Activated CD4-positive, CD25-positive, alpha-beta regulatory T cell treated with anti-CD3 and anti-CD28 coated beads, Interleukin-2, amount 50 U/mL, for 24 hours (primary cell): ENCODE data around the gene WTAP.
"Not testable (repeated sequence)": the region's sequence is repeated elsewhere in the genome, so short reads cannot be mapped to it uniquely, and the experiment has no call there.

Source experiments
- ATAC-seq, 2 donors: fragments of 150-1000 bp; cut with Tn5 transposase; one replicate each; pipeline ENCODE4 v1.10.0; 2021; ENCODE audit warnings: mild to moderate bottlenecking in 1 of 2, moderate library complexity in 1 of 2

Gene WTAP

DNA sequence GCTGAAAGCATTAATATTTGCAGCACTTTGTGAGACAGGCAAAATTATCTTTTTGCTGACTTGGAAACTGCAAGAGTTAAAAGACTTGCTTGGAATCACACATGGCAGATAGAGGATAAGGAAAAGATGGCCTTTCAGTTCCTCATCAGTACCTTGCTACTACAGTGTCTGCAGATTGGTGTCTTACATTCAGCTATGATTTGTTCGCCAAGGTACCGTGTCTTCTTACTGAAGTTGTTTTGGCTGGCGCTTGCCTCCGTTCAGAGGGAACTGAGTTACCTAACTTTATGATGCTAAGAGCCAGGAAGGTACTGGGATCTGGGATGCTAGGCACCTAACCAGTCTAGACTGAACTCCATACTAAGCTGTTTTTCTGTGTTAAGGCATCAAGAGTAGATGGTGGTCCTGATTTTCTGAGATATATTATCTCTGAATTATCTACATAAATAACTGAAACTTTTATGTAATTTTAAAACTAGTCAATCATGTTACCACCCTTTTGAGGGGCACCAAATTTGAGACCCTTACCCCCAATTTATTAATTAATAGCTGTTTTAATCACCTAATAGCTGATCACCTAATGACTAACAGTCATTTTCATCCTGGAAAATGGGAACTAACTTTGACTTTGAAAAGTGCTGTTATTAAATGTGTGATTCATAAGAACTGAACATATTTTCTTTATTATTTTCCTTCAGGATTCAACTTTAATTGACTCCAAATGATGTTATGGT lies 2.5 kb downstream of the WTAP start:
- ATAC-seq: no peak

DNA sequence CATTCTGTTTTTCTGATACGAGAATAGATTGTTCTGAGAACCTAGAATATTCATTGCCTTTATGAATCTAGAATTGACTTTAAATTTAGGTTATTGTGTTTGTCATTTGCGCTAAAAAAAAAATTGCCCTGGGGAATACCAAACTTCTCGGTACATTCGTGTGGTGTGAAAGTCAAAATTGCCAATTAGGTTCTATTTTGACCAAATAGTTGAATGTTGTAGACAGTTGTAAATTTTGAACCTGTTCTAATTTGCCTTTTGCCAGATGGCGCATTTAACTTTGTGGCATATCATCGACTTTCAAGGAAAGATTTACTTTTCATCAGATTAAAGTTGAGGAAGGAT lies 3.0 kb downstream of the WTAP start:
- ATAC-seq: no peak

DNA sequence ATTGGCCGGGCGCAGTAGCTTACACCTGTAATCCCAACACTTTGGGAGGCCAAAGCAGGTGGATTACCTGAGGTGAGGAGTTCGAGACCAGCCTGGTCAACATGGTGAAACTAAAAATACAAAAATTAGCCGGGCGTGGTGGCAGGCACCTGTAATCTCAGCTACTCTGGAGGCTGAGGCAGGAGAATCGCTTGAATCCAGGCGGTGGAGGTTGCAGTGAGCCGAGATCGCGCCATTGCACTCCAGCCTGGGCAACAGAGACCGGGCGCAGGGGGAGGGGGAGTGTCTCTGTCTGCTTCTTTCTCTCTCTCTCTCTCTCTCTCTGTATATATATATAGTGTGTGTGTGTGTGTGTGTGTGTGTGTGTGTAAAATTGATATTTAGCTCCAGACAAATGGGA lies 5.2 kb downstream of the WTAP start:
- ATAC-seq: not testable (repeated sequence)

DNA sequence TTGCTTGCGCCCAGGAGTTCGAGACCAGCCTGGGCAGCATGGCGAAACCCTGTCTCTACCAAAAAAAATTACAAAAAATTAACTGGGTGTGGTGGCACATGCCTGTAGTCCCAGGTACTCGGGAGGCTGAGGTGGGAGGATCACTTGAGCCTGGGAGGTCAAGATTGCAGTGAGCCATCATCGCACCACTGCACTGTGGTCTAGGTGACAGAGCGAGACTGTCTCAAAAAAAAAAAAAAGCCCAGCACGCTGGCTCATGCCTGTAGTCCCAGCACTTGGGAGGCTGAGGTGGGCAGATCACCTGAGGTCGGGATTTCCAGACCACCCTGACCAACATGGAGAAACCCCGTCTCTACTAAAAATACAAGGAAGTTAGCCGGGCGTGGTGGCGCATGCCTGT lies 6.1 kb downstream of the WTAP start:
- ATAC-seq: not testable (repeated sequence)

DNA sequence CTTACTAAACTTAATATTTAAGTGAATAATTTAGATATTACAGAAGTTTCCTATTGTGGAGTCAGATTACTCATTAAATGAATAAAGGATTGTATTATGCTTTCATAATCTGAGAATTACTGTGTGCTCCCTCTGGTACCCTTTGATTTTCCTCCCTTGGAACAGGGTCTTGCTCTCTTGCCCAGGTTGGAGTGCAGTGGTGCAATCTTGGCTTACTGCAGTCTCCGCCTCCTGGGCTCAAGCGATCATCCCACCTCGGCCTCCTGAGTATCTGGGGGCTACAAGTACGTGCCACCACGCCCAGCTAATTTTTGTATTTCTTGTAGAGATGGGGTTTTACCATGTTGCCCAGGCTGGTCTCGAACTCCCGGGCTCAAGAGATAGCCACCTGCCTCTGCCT lies 9.6 kb downstream of the WTAP start:
- ATAC-seq: no peak

DNA sequence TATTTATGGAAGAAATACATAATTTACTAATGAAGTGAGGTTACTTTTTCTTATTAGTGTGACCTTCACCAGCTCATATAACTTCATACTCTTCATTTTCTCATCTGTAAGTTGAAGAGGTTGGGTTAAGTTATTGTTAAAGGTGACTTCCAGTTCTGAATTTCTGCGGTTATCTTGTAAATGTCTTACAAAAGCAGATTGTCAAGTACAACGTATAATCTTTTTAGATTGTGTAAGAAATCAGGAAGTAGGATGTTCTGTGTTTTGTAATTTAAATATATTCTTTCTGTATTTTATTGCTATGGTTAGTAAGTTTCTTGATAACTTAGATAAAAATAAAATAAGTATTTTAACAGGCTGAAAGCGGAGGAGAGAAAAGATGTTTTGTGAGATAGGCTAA lies 12.0 kb downstream of the WTAP start:
- no peak for ATAC-seq

DNA sequence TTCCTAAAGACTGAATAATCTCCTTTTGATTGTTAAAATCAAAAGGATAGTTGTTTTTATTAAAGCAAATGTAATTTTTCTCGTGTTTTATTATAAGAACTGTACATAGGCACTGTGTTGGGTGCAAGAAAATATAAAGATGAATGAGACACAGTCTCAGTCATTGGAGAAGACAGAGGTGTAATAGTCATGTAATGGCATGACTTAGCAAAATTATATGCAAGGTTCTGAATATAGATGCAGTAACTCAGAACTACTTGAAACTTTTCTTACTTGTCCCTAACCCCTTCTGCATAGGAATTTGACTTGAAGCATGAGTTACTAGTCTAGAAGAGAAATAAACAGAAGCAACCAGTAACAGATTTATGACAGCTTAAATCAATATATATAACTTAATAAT lies 14.9 kb downstream of the WTAP start:
- peak in 1 of 2 donors; percentile 24 for ATAC-seq

DNA sequence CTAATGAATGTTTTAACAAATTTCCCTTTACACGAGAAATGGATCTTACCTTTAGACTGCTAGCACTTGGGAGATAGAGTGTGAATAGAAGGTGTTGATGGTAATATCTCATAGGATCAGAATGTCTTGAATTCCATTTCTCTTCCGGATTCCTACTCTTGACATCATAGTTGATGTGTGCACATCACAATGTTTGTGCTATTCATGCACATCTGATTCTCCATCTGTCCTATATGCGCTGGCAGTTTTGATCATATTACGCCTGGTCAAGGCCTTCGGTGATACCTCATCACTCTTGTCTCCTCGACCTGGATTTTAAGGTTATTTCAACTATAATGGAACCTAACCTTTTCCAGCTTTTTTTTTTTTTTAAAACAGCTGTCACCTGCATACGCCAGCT lies 17.8 kb downstream of the WTAP start:
- ATAC-seq: no peak

DNA sequence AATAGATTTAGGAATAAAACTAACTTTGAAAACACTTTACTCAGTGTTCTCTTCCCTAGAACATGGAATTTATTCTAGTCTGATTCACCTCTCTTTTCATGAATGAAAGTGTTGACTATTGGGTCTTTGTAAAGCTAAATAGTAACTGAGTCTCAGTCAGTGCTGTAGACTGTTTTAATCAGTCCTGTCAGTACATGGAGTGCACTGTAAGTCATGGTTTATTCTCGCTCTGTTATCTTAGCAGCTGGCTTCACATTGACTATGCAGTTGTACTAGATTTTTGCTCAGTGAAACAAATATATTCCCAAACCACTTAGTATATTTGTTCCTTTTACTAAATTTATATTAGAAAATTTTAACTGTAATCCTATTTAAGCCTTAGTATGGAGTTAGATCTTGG lies 19.5 kb downstream of the WTAP start:
- no peak for ATAC-seq

DNA sequence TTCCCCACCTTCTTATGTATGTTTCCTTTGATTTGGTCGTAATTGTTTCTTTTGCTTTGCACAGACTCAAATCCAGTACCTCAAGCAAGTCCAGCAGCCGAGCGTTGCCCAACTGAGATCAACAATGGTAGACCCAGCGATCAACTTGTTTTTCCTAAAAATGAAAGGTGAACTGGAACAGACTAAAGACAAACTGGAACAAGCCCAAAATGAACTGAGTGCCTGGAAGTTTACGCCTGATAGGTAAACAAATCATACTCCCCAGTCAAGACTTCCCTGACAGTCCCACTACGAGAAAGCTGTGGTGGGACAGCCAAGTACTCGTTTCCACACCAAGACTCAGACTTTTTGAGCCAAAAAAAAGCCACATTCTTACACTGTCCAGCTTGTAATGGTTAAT lies 20.8 kb downstream of the WTAP start:
- not testable (repeated sequence) for ATAC-seq

DNA sequence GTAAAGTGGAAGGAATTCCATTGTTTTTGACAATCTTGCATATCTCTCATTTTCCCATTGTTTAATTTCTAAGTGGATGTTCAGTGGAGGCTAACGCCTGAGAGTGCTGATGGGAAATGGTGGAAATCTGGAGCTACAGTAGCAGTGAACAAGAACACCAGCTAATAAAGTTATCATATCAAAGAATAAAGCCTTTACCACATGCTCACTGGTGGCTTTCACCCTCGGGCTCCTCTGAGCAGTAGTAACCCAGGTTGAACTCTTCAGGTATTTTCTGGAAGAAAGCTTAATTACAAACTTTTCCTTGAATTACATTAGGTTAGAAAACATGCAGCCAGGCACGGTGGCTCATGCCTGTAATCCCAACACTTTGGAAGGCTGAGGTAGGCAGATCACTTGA lies 24.1 kb downstream of the WTAP start:
- no peak for ATAC-seq

DNA sequence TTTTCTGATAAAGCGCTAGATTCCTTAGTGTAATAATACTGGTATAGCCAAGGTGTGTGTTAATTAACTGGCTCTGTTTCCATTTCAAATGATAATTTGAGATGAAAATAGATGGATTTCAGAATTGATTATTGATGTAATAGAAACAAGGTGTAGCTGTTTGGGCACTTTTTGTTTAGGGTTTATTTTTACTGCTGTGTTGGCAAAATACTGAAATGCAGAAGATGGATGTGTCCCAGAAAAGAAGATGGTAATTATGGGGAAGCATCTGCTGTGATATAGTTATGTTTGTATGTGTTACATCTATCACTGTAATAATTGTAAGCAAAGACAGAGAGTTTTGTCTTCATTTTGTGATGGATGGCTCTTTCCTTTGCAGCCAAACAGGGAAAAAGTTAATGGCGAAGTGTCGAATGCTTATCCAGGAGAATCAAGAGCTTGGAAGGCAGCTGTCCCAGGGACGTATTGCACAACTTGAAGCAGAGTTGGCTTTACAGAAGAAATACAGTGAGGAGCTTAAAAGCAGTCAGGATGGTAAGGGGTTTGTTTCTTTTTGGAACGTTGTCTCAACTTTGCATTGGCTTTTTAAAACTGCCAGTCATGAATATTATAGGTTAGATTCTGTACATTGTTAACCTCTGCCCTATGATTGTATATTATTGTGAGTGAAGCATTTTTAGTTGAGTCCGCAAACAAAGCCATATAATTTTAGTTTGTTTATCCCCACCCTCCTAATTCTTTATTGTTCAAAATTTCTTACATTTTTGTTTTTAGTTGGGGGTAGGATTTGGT lies 26.0 kb downstream of the WTAP start:
- ATAC-seq: no peak

DNA sequence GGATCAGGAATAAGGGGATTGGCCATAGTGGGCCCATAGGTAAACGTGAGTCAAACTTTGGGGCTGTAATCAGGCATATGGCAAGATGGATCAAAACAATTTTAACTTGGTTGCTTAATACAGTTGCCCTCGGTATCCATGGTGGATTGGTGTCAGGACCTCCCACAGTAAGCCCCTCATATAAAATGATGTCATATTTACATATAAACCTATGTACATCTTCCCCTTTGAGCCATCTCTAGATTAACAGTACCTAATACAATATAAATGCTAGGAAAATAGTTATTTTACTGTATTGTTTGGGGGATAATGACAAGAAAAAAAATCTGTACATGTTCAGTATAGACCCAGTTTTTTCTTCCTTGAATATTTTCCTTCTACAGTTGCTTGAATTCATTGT lies 27.1 kb downstream of the WTAP start:
- ATAC-seq: no peak

DNA sequence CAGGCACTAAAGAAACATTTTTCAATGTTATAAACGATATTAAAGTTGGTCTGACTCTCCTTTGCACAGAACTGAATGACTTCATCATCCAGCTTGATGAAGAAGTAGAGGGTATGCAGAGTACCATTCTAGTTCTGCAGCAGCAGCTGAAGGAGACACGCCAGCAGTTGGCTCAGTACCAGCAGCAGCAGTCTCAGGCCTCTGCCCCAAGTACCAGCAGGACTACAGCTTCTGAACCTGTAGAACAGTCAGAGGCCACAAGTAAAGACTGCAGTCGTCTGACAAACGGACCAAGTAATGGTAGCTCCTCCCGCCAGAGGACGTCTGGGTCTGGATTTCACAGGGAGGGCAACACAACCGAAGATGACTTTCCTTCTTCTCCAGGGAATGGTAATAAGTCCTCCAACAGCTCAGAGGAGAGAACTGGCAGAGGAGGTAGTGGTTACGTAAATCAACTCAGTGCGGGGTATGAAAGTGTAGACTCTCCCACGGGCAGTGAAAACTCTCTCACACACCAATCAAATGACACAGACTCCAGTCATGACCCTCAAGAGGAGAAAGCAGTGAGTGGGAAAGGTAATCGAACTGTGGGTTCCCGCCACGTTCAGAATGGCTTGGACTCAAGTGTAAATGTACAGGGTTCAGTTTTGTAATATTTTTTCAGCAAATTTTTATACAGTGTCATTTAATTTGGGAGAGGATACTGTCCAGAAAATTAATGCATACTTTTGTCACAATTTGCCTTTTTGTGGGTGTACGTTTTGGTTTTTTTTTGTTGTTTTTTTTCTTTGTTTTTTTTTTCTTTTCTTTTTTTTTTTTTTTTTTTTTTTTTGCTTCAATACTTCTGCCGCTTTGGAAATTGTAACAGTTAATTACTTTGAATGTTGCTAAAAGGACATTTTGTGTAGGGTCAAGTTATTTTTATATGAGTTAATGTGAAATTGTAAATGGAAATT lies 27.9 kb downstream of the WTAP start:
- ATAC-seq: no peak

DNA sequence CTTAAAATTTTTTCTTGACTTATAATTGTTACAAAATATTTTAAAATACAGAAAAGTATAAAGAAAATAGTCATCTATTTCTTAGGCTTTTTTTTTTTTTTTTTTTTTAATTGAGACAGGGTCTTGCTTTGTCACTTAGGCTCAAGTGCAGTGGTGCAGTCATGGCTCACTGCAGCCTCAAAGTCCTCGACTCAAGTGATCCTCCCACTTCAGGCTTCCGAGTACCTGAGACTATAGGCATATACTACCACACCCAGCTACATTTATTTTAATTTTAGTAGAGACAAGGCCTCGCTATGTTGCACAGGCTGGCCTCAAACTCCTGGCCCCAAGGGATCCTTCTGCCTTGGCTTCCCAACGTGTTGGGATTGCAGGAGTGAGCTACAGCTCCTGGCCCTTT lies 29.2 kb downstream of the WTAP start:
- no peak for ATAC-seq

DNA sequence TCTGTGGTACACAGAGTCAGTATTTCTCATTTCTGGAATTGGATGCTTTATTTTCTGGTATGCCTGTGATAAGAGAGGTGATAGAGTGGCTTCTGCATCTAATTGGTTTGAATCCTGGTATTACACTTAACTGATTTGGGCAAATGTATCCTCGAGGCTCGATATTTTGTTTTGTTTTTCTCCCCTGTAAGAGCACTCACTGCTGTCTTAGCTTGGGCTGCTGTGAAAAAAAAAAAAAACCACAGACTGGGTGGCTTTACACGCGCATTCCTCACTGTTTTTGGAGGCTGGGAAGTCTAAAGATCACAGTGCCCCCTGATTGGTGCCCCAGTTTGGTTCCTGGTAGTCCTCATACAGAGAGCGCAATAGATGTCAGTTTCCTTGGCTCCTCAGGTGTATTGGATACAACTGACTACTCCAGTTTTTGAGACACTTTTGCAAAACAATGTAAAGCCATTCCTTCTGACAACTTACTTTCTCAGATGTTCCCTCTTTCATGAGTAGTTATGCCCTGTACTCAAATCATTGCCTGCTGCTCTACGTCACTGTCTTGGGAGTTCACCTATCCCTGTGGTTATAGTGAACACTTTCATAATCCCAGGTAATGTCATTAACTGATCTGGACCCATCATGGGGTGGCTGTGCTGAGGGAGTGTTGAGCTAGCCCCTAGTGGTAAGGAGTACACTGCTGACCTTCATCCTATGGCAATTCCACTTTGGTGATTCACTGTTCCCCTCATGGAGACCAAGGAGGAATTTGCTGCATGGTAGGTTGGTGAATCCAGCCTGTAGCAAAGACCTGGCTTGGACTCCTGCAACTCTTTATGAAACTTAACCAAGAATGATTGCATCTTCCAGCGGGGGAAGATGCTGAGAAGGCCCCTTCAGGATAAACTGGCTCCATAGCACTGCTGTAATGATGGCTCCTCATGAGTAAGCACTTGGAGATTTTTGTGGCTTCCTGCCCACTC lies 31.0 kb downstream of the WTAP start:
- no peak for ATAC-seq

DNA sequence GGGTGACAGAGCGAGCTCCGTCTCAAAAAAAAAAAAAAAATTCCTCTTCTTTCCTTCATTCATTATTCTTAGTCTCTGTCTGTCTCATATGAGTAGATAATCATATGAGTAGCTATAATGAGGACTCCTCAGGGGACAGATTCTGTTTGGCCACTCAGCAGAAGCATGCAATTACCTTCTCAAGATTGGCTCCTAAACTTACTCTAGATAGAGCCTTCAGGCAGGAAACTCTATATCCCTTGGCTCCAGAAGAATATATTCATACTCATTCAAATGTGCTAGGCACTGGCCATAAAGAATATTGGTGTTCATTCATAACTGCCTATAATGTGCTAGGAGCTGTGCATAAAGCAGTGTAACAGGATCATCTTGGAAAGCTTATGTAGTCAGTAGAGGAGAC lies 32.3 kb downstream of the WTAP start:
- no peak for ATAC-seq

DNA sequence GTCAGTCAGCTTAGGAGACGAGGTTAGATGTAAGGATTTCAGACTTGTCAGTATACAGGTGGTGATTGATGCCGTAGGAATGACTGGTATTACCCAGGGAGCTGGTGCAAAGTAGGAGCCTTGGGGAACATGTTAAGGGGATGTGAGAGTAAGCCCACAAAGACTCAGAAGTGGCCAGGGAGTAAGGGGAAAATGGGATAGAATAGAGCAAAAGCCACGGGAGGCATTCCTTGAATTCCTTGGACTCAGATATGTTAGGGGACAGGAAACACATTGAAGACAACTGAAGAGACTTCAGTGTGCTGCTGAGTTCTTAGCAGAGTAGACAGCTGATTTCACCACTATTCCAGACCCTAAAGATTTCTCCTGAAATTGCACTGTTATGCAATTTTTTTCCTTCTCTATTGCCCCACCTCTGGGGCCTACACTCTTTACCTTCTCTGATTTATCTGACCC lies 33.3 kb downstream of the WTAP start:
- ATAC-seq: no peak

DNA sequence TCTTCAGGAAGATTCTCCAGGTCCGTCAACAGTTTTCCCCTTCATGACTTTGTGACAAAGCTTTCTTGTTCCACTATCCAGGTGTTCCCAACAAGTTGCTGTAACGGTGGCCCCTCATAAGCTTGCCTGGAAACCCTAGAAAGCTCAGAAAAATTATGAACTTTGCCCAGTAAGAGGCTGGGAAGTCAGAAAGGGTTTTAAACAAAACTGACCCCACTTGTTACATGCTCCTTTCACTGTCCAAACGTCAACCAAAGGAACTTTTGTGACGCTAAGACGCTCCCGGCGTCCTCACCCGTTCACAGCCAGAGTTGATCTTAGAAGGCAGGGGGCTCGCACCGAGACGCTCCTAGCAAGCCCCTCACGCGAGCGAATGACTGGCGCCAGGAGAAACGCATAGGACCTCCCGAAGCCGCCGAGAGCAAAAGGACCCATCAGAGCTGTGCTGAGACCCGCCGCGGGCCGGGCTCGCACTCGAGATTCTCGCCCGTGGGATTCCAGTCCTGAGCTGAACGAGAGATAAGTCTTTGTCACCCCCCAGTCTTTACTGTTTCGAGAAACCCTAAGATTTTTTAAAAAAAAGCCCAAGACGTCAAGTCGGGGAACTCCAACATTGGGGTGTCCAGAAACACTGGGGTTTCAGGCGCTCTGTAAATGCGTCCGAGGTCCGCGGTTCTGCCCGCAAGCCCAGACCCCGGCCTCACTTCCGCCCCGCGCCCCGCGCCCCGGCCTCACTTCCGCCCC lies 34.0 kb downstream of the WTAP start:
- ATAC-seq: peak in 1 of 2 donors; percentile 0

DNA sequence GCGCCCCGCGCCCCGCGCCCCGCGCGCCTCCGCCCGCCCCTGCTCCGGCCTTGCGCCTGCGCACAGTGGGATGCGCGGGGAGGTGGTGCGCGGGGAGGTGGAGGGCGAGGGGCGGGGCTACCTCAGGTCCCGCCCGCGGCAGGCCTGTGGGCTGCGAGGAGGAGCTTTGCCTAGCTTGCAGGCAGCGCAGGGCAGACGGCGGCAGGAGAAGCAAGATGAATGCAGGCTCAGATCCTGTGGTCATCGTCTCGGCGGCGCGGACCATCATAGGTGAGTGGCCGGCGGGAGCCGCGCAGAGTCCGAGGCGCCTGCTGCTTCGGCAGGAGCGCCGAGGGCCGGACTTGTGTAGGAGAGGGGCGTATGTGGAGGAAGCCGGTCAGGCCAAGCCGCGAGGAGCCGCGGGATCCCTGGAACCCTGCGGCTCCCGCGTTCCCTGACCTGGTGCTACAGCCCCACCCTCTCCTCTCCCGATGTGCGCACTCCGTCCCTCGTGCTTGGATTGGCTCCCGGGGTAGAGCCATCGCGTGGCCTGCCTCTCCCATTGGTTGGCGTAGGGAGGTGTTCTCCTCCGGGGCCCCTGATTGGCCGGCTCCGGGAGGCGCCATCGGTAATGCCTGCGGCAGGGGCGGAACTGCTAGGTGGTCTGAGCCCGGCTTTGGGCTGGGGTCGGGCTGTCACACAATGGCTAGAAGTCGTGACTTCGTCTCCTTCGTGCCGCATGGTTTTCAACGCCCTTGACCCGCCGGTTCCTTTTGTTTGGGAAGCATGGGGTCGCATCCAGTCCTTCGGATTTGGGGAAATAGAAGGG lies 34.8 kb downstream of the WTAP start, which contains the start of gene ACAT2:
ACAT2 (plus strand) TSS at position 173 of the 808 bp plus-strand sequence; CDS start at position 216, 43 bp downstream.
- ATAC-seq: peak; percentile 98 to 99
